IPS DF 19.7 (cell line): Measurements from ENCODE around the gene RNF187.
"Not testable (repeated sequence)": the region's sequence is repeated elsewhere in the genome, so short reads cannot be mapped to it uniquely, and the experiment has no call there.

Experiments used
- DNase-seq: peaks from one replicate; pipeline ENCODE4 v3.0.0-alpha.2; 2013; ENCODE audit warnings: low read depth, low spot score

The RNF187 gene

DNA sequence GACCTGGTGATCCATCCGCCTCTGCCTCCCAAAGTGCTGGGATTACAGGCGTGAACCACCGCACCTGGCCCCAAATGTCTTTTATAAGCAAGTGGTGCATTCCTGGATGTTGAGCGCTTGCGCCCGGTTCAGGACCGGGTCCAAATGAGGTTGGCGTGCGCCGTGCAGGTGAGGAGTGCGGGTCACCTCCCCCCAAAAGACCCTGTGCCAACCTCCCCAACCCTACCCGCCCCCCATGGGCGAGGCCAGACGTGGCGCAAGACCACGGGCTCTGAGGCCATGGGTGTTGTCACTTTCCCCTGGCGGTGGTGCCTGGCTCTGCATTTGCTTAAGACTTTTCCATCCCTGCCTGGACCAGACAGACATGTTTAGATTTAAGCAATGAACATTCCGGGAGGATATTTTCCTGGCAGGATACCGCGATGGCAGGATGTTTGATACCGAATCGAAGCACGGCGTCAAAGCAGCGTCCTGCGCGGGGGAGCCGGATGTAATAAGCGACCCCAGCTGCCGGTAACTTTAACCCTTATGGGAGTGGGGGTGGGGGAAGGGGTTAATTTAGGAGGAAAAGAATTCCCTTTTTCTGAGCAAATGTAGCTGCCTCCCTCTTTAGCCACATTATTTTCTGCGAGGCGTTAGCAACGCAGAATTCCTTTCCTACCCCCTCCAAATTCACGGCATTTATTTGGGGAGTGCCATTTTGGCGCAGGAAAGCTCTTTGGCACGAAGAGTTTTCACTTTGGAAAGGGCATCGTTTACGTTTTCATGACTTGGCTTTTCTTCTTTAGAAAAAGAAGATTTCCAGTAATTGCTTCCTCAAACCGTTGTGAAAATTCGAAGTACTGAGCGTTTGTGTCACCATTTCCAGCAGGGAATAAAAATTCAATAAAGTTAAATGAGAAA is 27.8 kb upstream of the RNF187 start:
- no peak for DNase-seq

DNA sequence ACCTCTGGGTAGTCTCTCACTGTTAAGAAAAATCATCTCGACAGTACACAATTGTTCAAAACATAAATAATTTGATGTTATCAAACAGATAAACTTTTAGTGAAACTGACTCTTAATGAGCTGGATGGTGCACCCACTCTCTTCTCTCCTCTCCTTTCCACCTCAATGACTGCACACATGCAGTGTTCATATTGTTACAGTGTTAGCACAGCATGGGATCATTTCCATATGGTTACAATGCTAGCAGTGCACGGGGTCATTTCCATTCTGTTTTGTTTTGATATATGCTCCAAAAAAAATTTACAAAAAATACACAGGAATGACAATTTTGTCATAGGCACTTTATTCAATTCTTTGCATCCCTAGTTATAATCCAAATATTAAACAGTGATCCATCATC is 26.4 kb upstream of the RNF187 start:
- no peak for DNase-seq

DNA sequence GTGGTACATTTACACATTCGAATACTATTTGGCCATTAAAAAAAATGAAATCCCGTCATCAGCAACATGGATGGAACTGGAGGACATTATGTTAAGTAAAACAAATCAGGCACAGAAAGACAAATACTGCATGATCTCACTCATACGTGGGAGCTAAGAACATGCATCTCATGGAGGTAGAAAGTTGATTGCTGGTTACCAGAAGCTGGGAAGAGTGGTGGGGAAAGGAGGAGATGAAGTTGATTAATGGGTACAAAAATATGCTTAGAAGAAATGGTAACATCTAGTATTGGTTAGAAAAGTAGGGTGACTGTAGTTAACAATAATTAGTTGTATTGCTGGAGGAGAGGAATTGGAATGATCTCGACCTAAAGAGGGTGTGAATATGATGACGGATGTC is 24.6 kb upstream of the RNF187 start:
- no peak for DNase-seq

DNA sequence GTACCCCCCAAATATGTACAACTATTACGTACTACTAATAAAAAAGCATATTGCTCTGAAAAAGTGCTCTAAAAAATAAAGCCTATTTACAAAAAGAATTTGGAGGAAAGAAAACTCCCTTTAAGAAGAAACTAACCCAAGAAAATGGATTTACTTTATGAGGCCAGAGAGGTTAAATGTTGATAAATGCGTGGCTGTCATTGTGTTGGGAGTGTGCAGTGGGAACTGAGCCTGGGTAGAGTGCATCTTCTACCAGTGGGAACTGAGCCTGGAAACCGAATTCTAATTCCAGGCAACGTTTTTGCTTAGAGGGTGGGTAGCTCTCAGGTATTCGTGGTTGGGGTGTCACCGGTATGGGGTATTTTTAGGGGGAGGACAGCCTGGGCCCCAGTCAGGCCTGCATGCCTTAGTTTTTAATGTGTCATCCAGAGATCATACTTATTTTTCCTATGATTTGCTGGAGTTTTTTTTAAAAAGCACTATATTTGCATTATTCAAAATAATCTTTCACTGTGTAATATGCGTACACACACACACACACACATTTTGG is 24.1 kb upstream of the RNF187 start:
- no peak for DNase-seq

DNA sequence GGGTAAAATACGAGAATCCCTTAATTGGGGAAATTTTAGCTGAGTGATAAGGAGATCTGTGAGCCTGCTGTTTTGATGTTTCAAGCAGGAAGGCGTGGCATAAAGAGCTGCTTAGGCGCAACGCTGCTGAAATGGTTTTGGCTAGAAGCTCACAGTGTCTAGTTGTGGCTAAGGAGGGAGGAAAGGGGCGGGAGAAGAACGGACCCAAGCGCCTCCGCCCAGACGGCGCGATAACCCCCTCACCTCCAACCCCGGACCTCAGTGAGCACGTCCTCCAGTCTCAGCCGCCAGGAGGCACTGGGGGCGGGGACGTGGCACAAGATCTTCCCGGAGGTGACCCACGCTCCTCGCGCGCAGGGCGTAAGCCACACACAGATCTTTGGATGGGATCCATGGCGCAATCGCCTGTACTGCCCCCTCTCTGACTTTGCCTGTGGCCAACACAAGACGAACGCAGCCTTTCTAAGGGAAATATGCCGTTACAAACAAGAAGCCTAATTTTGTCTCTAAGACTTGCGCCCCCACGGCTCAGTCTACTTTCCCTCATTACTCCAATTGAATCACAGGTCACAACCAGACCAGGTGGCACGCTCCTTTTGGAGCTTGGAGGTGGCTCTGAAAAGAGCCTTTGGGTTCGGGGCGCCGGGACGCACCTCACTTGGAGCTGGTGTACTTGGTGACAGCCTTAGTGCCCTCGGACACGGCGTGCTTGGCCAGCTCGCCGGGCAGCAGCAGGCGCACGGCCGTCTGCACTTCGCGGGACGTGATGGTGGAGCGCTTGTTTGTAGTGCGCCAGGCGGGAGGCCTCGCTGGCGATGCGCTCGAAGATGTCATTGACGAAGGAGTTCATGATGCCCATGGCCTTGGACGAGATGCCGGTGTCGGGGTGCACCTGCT is 23.4 kb upstream of the RNF187 start:
- no peak for DNase-seq

DNA sequence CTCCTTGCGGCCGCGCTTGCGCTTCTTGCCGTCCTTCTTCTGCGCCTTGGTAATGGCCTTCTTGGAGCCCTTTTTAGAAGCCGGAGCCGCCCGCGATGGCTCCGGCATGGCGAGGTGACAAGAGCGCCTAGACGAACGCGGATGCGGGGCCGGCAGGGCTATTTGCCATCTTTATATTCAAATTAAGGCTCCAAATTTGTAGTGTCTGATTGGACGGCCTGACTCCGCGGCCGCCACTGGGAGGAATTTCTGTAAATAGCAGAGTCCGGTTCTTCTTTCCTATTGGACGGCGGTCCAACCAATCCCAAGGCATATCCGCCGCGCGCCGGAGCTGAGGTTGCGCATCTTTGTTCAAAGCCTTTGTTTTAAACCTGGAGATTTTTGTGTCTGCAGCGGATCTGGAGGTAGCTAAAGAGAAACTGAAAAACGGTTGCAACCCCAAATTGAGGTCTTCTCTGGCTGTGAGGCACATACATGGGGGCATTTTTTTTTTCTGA is 22.6 kb upstream of the RNF187 start:
- no peak for DNase-seq

DNA sequence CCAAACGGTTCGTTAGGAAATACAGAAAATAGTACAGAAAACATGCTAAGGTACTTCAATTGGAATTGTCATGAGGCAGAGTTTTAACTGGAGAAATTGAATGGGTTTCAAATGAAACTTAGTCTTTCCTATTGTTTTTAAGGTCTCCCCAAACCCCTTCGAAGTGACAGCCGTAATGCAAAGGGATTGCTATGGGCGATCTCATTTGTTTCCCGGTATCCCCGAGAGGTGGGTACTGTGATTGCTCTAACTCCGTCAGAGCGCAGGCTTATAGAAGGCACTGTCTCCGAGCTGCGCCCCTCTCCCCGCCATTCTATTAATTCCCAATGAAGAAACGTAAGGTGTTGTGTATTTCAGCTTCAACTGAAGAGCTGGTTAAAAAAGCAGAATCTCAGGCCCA is 22.0 kb upstream of the RNF187 start:
- no peak for DNase-seq

DNA sequence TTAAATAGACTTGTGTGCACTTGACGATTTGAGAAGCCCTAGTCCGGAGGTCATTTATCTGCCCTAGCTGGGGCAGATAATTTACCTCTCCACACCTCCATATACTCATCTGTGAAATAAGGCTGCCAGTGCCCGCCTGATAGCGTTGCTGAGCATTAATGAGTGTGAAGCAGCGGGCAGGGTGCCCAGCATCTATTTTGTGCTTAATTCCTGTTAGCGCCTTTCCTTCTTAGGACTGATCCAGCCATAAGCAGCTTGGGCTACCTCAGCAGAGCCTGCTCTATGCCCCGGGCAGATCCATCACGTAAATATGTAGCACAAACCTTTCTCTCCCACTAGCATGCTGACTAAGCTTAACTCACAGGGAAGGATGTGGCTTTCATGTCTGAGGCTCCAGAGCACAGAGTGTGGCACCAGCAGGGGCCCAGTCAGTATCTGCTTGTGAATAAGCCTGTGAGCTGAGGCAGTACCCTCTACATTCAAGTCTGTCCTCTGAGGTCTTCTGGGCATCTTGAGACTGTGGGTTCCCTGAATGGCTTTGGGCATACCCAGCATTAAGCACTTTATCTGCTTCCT is 21.5 kb upstream of the RNF187 start:
- DNase-seq, result no peak

DNA sequence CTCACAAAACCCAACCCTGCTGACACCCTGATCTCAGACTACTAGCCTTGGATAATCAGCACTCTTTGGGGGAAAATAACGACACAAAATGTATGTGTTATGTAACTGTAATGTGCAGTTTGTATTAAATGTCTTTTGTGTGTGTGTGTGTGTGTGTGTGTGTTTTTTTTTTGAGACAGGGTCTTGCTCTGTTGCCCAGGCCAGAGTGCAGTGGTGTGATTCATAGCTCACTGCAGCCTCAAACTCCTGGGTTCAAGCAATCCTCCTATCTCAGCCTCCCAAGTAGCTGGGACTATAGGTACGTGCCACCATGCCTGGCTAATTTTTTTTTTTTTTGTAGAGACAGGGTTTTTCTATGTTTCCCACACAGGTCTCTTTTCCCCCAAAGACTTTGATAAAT is 19.0 kb upstream of the RNF187 start:
- DNase-seq, result not testable (repeated sequence)

DNA sequence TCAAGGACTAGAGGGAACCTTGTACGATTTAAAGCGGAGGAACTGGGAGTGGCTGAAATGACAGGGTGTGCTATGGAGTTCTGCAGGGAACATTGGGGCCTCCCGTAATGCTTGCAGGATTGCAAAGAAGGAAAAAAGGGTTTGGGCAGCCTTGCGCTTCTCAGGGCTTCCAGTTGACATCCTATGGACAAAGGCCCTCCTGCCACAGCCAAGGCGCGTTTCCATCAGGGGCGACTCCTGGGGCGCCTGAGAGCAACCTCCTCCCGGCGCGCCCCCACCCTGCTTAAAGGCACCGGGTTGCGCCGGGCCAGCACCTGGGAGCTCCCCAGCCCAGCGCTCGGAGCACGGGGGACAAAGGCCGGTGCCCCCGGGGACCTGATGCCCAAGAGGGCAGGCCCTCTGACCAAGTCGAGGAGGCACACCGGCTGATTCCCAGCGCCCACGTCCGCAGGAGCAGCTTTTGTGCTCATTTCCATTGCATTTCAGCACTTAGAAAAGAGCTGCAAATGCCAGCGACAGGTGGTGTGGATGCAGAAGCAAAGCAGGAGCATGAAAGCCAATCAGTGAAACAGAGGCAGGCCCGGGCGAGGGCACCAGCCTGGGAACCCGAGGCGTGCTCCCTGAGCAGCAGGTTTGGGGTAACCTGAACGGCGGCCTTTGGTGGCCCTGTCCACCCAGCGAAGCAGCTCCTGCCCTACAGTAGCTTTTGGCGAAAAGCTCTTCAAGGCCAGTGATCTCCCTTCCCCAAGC is 17.6 kb upstream of the RNF187 start:
- no peak for DNase-seq

DNA sequence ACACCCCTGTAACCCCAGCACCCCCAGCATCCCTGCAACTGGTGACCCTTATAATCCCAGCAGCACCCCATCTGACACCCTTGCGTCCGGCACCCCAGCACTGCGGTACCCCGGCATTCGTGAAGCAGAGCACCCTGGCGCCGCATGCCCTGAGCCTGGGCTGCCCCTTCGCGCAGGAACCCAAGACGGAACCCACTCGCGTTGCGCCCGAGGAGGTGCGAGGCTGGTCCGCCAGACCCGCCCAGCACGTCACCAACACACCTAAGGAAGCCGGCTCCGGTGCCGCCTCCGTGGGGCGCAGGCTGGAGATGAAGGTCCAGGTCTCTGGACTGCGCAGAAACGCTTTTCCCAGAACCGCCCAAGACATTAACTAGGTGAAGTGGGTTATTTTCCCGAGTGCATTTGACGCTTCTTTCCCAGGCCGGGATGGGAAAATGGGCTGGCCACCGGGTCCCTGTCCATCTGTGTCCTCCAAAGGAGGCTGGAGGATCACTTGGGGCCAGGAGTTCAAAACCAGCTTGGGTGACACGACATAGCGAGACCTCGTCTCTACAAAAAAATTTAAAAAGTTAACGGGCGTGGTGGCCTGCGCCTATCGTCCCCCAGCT is 15.9 kb upstream of the RNF187 start:
- no peak for DNase-seq

DNA sequence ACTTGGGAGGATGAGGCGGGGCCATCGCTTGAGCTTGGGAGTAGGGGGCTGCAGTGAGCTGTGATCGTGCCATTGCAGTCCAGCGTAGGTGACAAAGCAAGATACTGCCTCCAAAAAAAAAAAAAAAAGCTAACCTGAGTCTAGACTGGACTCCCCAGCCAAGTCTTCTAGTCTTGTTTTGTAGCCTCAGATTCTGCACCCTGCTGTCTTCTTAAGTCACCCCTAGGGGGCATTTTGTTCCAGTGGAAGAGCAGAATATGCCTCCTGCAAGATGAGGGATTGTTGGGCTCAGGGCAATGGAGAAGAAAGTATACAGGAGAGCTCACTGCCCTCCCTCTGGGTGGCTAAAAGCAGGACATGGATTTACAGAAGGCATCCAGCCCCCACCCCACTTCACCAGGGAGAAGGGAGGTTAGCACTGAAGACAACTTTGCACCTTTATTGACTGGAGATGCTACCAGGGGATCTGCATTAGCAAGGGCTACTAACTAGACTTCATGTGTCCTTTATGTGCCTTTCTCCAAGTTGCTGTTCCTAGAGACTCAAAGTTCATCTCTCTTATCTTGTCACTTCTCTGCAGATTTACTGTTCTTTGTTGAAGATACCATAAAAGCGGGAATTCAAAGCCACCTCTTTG is 15.3 kb upstream of the RNF187 start:
- DNase-seq, result no peak

DNA sequence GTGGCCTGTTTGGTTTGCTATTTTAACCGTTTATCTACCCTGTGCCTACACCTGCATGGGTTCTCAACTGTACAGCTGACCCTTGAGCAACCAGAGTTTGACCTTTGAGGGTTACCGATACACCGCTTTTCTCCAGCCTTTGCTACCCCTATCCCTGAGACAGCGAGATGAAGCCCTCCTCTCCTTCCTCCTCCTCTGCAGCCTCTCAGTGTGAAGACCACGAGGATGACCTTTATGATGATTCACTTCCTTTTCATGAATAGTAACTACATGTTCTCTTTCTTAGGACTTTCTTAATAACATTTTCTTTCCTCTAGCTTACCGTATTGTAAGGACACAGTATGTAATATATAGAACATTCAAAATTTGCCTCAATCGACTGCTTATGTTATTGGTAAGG is 14.5 kb upstream of the RNF187 start:
- DNase-seq, result no peak

DNA sequence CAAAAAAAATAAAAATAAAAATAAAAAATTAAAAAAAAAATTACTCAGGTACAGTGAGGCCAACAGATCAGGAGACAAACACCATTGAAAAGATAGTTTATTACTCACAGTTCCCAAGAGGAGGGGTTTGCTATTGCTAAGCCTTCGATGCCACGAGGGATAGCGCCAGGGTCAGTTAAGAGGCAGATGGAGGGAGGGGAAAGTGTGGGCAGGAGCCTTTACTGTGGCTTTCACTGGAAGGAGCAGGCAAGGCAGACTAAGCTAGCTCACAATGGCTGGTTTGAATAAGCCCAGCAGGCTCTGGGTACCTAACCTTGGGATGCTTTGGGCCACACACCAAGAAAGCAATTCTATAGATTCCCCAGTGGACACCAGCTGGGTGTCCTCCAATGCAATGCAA is 12.7 kb upstream of the RNF187 start:
- no peak for DNase-seq

DNA sequence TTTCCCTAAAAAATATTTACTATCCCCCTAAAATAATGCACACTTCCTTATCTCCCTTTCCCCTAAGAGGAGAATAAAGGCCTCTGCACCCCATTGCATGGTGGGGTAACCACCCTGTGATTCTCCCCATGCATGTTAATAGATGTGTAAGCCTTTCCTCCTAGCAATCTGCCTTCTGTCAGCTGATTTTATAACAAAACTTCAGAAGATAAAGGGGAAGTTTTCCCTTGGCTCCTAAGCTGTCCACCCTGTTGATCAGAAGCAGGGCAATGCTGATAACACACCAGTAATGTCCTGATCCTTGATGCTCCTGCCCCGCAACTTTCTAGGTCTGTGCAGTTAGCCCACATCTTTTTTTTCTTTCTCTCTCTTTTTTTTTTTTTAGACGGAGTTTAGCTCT is 11.4 kb upstream of the RNF187 start:
- no peak for DNase-seq

DNA sequence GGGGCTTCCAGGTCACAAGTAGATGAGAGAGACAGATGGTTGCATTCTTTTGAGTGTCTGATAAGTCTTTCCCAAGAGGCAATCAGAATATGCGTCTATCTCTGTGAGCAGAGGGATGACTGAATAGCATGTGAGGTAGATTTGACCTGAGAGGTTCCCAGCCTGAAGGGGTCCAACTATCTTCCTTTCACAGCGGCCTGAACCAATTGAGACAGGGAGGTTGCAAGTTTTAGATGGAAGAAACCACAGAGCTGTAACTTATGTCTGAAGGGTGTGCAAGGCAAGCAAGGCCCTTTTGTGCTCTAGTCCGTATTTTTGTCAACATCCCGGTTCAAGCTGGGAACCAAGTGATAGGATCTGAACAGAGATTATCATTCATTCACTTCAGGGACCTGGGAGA is 9.9 kb upstream of the RNF187 start:
- no peak for DNase-seq

DNA sequence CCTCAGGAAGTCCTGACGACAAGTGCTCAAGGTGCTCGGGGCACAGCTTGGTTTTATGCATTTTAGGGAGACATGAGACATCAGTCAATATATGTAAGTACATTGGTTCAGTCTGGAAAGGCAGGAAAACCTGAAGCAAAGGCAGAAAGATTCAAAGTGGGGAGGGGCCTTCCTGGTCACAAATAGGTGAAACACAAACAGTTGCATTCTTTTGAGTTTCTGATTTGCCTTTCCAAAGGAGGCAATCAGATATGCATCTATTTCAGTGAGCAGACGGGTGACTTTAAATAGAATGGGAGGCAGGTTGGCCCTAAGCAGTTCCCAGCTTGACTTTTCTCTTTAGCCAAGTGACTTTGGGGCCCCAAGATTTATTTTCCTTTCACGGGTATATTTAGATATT is 8.9 kb upstream of the RNF187 start:
- no peak for DNase-seq

DNA sequence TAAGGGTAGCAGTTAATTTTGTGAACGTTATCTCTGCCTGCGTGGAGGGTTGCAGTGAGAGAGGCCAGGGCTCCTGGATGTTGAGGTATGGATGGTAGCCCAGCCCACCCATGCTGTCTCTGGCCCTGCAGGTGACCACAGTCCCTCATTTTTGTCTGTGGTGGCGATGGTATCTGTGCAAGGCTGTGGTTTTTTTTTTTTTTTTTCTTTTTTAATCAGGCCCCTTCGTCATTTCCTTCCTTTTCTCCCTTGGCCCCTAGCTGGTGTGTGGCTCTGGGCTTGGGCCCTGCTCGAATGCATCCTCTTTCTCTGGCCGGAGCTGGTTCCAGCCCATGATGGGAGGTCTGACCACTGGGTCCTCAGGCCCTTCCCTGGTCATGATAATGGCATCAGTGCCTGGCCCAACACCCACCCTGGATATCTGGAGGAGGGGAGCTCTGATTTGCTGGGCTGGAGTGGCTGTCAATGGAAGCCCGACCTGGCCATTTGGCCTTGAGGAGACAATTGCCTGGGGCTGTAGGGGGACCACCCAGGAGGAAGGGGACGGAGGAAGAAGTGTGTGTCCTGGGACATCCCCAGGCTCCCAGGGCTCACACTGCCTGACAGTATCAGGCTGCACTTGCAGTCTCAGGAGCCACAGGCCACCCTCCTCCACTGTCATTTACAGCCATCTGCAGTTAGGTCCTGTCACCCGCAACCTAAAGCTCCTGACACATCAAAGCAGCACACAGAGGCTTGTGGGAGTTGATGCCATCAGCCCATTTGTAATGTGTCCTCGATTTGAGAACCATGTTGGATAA is 8.1 kb upstream of the RNF187 start:
- no peak for DNase-seq

DNA sequence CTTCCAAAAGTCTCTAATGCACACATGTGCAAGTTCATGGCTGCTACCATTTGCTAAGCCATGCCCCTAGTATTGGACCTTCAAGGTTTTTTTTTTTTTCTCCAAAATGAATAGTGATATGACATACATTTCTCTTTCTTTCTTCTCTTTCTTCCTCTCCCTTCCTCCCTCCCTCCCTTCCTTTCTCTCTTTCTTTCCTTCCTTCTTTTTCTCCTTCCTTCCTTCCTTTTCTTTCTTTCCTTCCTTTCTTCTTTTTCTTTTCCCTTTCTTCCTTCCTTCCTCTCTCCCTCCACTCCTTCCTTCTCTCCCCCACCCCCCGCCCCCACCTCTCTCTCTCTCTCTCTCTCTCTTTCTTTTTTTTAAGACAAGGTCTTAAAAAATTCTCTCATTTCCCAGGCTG is 3.4 kb upstream of the RNF187 start:
- no peak for DNase-seq
